Spleen (tissue), 11 donors: ENCODE results near the gene ZNF687. TPM values are rescaled to one million over a fixed set of nuclear protein-coding genes. Genes with fewer than 3 reads are reported as not detected.

Experiments
- DNase-seq: peaks from one replicate; pipeline ENCODE4 v3.0.0-alpha.2; 2020
- H3K27ac ChIP-seq, 8 donors: fragments of 200-600 bp; sonication (generic) in 7 of 8; 1 replicate in 4 of 8; 2 replicates in 4 of 8; pipeline versions ENCODE4 v1.5.0 to v1.8.0; 2016 to 2021; ENCODE audit warnings: inconsistent platforms in 4 of 8, mild to moderate bottlenecking in 4 of 8, moderate library complexity in 1 of 8
- H3K27me3 ChIP-seq, 7 donors: fragments of 200-600 bp; sonication (generic) in 6 of 7; replicated peaks in 1 of 7; 1 replicate in 4 of 7; 2 replicates in 3 of 7; pipeline versions ENCODE4 v1.5.0 to v1.8.0; 2016 to 2021; ENCODE audit warnings: inconsistent platforms in 3 of 7, mild to moderate bottlenecking in 1 of 7
- H3K36me3 ChIP-seq, 6 donors: fragments of 200-600 bp; sonication (generic) in 5 of 6; 1 replicate in 4 of 6; 2 replicates in 2 of 6; pipeline versions ENCODE4 v1.5.0 to v1.8.0; 2016 to 2021; ENCODE audit warnings: inconsistent platforms in 2 of 6
- H3K4me1 ChIP-seq, 6 donors: fragments of 200-600 bp; sonication (generic) in 5 of 6; 1 replicate in 3 of 6; 2 replicates in 3 of 6; pipeline versions ENCODE4 v1.5.0 to v1.8.0; 2016 to 2021; ENCODE audit warnings: inconsistent platforms in 3 of 6
- H3K4me3 ChIP-seq, 8 donors: fragments of 200-600 bp; sonication (generic) in 7 of 8; 1 replicate in 4 of 8; 2 replicates in 4 of 8; pipeline versions ENCODE4 v1.5.0 to v1.8.0; 2016 to 2021; ENCODE audit warnings: inconsistent platforms in 4 of 8, mild to moderate bottlenecking in 4 of 8, moderate library complexity in 2 of 8
- H3K9me3 ChIP-seq, 8 donors: fragments of 200-600 bp; sonication (generic) in 7 of 8; 1 replicate in 4 of 8; 2 replicates in 4 of 8; pipeline versions ENCODE4 v1.5.0 to v1.8.0; 2016 to 2021; ENCODE audit warnings: inconsistent platforms in 4 of 8
- POLR2A ChIP-seq, 3 donors: fragments of 450-650 bp; IDR thresholded peaks; one replicate each; pipeline ENCODE4 v1.5.1; 2017; ENCODE audit warnings: antibody characterized with exemption in 3 of 3, mild to moderate bottlenecking in 1 of 3
- POLR2AphosphoS5 ChIP-seq, 3 donors: sonication (generic); formaldehyde crosslinking; IDR thresholded peaks; one replicate each; pipeline ENCODE4 v1.5.1; 2017; ENCODE audit warnings: antibody characterized with exemption in 3 of 3
- WGBS, 5 donors: extraction: QIAGEN DNeasy Blood & Tissue Kit in 3 of 5; methylation state at CpG; one replicate each; pipeline versions ENCODE4 v1.1.5 to v1.1.7; 2013 to 2018; 5-methylcytosine and 5-hydroxymethylcytosine counted together
- intact Hi-C: fragments of 100-400 bp; cut with DNase I; formaldehyde crosslinking; loops from one replicate; pipeline ENCODE4 v1.15.0; 2023; ENCODE audit warnings: low total_unique reads
- polyA plus RNA-seq, 3 donors: library from polyadenylated mRNA; stranded (reverse); fragments of 200-250 nt; gene quantifications; one replicate each; pipeline ENCODE4 v1.2.1, GENCODE V29; 2013
- total RNA-seq, 7 donors: library from RNA; depleted of rRNA in 3 of 7; stranded (reverse); fragments of >200 nt in 3 of 7; fragmentation: NEBNext Ultra II Directional in 4 of 7; extraction: Animal tissue kit (Norgen Biotek cat#: 25700) in 4 of 7; gene quantifications; one replicate each; pipeline versions ENCODE4 v1.1.0 to v1.2.1, GENCODE V29; 2016 to 2021
- TF ChIP-seq, protein P1 (sequence below), 11 experiments: fragments of 200-600 bp in 7 of 11; fragments of 450-650 bp in 4 of 11; sonication (generic) in 4 of 11; IDR thresholded peaks in 8 of 11; conservative IDR thresholded peaks in 3 of 11; 1 replicate in 7 of 11; 2 replicates in 4 of 11; pipeline versions ENCODE4 v1.4.0 to v1.8.0; 2016 to 2021; ENCODE audit warnings: antibody characterized with exemption in 11 of 11, inconsistent platforms in 4 of 11, mild to moderate bottlenecking in 1 of 11
- donor health status: healthy with polysubstance abuse.
- donor health status: DM: no; HTN: no; CAD: no; lungs with moderate emphysema.
- donor health status: DM: no; HTN: no; CAD: no.
- donor health status: Bipolar disorder and iron deficiency.
- donor health status: healthy.
- donor health status: DM: no; HTN: no; CAD: no.
- donor health status: DM: yes; HTN: yes; CAD: no.

Gene ZNF687
- total and polyA plus RNA-seq, 10 donors = 9.1 to 46.6 (median 30.4) TPM

- no peak overlapping the region for H3K4me3 ChIP-seq
- H3K27me3 ChIP-seq = no peaks in the 10 kb centered on the region
- H3K36me3 ChIP-seq = peaks cover 0 to 100% (median 98%) of the 10 kb centered on the region in 6 donors
- TF ChIP-seq POLR2AphosphoS5 (IDR thresholded peaks at IDR 0.05) = no peak
- TF ChIP-seq POLR2A (IDR thresholded peaks at IDR 0.05) = no peak
- TF ChIP-seq, protein P1, sequence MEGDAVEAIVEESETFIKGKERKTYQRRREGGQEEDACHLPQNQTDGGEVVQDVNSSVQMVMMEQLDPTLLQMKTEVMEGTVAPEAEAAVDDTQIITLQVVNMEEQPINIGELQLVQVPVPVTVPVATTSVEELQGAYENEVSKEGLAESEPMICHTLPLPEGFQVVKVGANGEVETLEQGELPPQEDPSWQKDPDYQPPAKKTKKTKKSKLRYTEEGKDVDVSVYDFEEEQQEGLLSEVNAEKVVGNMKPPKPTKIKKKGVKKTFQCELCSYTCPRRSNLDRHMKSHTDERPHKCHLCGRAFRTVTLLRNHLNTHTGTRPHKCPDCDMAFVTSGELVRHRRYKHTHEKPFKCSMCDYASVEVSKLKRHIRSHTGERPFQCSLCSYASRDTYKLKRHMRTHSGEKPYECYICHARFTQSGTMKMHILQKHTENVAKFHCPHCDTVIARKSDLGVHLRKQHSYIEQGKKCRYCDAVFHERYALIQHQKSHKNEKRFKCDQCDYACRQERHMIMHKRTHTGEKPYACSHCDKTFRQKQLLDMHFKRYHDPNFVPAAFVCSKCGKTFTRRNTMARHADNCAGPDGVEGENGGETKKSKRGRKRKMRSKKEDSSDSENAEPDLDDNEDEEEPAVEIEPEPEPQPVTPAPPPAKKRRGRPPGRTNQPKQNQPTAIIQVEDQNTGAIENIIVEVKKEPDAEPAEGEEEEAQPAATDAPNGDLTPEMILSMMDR (IDR thresholded peaks at IDR 0.05 in 8 of 11, conservative IDR thresholded peaks at IDR 0.05 in 3 of 11) = no peak
- intact Hi-C loops = no loop called here
- peaks cover 0 to 12% (median 0%) of the 10 kb centered on the region in 6 donors for H3K4me1 ChIP-seq
- 75 to 94% (median 86%) methylated on average over 4 of the region's 4 CpGs for WGBS, 5 donors
- H3K9me3 ChIP-seq = no peaks in the 10 kb centered on the region
- DNase-seq = no peak
- peak overlapping the region in 3 of 8 donors; percentile 3 to 37 (median 11) for H3K27ac ChIP-seq
Observed at GRCh38 chr1:151237678-151238466, 44.2 kb upstream of the ZNF687 start.

GRCh38 chr1:151238467-151238739 lies 43.7 kb upstream of the ZNF687 start:
- intact Hi-C loops = no loop called here
- 76 to 96% (median 82%) methylated on average over 1 of the region's 1 CpG for whole genome bisulfite sequencing, 5 donors
- Histone ChIP-seq H3K4me3 (no peak overlapping the region), H3K4me1 (peaks cover 0 to 12% (median 0%) of the 10 kb centered on the region in 6 donors), H3K27ac (peak overlapping the region in 2 of 8 donors; percentile 3 to 37), H3K36me3 (peaks cover 0 to 100% (median 98%) of the 10 kb centered on the region in 6 donors), H3K9me3 (no peaks in the 10 kb centered on the region), H3K27me3 (no peaks in the 10 kb centered on the region)
- no peak for TF ChIP-seq POLR2A (IDR thresholded peaks at IDR 0.05)
- no peak for TF ChIP-seq POLR2AphosphoS5 (IDR thresholded peaks at IDR 0.05)
- TF ChIP-seq, protein P1 (IDR thresholded peaks at IDR 0.05 in 8 of 11, conservative IDR thresholded peaks at IDR 0.05 in 3 of 11) = no peak
- DNase-seq = no peak

- no peak for TF ChIP-seq POLR2AphosphoS5 (IDR thresholded peaks at IDR 0.05)
- TF ChIP-seq, protein P1 (IDR thresholded peaks at IDR 0.05 in 8 of 11, conservative IDR thresholded peaks at IDR 0.05 in 3 of 11) = no peak
- WGBS, 5 donors = 88 to 100% (median 97%) methylated on average over 2 of the region's 2 CpGs
- H3K4me3 ChIP-seq = no peak overlapping the region
- H3K27me3 ChIP-seq = no peaks in the 10 kb centered on the region
- peaks cover 4 to 100% (median 99%) of the 10 kb centered on the region in 6 donors for H3K36me3 ChIP-seq
- H3K27ac ChIP-seq = no peak overlapping the region
- H3K9me3 ChIP-seq = no peaks in the 10 kb centered on the region
- intact Hi-C loops = no loop called here
- no peak for DNase-seq
- peaks cover 0 to 7% (median 0%) of the 10 kb centered on the region in 6 donors for H3K4me1 ChIP-seq
Observed at GRCh38 chr1:151242442-151242841, 39.7 kb upstream of the ZNF687 start.

DNA sequence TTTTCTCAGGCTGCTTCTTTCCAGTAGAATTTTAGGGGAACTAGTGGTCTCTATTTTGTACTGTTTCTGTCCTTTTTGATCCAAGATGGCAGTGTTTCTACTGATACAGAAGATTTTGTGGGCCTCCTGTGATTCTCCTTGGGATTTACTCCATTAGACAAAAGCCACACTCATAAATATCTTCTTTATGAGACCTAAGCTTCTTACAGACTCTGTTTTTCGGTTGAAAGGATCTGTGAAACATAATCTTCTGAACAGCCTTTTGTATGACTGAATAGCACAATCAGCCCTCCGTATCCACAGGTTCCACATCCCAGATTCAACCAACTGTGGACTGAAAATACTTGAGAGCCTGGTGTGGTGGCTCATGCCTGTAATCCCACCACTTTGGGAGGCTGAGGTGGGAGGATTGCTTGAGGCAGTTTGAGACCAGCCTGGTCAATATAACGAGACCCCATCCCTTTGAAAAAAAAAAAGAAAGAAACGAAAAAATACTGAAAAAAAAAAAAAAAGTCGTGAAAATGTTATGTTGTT lies 38.3 kb upstream of the ZNF687 start:
- TF ChIP-seq, protein P1 (IDR thresholded peaks at IDR 0.05 in 8 of 11, conservative IDR thresholded peaks at IDR 0.05 in 3 of 11) = no peak
- TF ChIP-seq POLR2A (IDR thresholded peaks at IDR 0.05) (no peak), POLR2AphosphoS5 (IDR thresholded peaks at IDR 0.05) (no peak)
- Histone ChIP-seq H3K4me1 (no peaks in the 10 kb centered on the region), H3K36me3 (peaks cover 8 to 100% (median 99%) of the 10 kb centered on the region in 6 donors), H3K9me3 (no peaks in the 10 kb centered on the region), H3K27me3 (no peaks in the 10 kb centered on the region), H3K4me3 (no peak overlapping the region), H3K27ac (no peak overlapping the region)
- 88 to 93% (median 91%) methylated on average over 5 of the region's 5 CpGs for WGBS, 5 donors
- no peak for DNase-seq
- intact Hi-C loops = no loop called here
